C4-2B (cell line): Measurements from ENCODE around the gene PPP6R3.
"Not testable (repeated sequence)": the region's sequence is repeated elsewhere in the genome, so short reads cannot be mapped to it uniquely, and the experiment has no call there.

Experiments
- H3K27ac ChIP-seq: fragments of 450-650 bp; 2 replicates; pipeline ENCODE4 v1.5.1; 2017
- ZFX ChIP-seq: fragments of 450-650 bp; IDR thresholded peaks from 2 replicates; pipeline ENCODE4 v1.6.1; 2017
- TF ChIP-seq, protein P1 (sequence below): fragments of 450-650 bp; conservative IDR thresholded peaks from 2 replicates; pipeline ENCODE4 v1.5.1; 2017; ENCODE audit warnings: mild to moderate bottlenecking

Gene PPP6R3

DNA sequence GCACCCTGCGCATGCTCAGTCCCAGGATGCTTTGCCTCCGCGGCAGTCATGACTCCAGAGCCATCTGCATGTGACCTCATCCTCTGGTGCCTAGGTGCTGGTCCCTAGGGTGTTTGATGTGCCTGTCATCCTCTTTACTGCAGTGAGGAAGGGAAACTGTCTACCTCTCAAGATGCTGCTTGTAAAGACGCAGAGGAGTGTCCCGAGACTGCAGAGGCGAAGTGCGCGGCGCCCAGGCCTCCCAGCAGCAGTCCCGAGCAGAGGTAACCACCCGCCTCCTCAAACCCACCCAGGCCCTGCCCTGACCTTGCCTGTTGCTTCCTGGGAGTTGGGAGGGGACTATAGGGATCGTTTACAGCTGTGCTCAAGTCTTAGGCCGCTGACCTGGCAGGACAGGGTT is 149.2 kb downstream of the PPP6R3 start:
- H3K27ac ChIP-seq, result no peak overlapping the region
- no peak for TF ChIP-seq ZFX
- TF ChIP-seq, protein P1, sequence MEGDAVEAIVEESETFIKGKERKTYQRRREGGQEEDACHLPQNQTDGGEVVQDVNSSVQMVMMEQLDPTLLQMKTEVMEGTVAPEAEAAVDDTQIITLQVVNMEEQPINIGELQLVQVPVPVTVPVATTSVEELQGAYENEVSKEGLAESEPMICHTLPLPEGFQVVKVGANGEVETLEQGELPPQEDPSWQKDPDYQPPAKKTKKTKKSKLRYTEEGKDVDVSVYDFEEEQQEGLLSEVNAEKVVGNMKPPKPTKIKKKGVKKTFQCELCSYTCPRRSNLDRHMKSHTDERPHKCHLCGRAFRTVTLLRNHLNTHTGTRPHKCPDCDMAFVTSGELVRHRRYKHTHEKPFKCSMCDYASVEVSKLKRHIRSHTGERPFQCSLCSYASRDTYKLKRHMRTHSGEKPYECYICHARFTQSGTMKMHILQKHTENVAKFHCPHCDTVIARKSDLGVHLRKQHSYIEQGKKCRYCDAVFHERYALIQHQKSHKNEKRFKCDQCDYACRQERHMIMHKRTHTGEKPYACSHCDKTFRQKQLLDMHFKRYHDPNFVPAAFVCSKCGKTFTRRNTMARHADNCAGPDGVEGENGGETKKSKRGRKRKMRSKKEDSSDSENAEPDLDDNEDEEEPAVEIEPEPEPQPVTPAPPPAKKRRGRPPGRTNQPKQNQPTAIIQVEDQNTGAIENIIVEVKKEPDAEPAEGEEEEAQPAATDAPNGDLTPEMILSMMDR, result no peak

DNA sequence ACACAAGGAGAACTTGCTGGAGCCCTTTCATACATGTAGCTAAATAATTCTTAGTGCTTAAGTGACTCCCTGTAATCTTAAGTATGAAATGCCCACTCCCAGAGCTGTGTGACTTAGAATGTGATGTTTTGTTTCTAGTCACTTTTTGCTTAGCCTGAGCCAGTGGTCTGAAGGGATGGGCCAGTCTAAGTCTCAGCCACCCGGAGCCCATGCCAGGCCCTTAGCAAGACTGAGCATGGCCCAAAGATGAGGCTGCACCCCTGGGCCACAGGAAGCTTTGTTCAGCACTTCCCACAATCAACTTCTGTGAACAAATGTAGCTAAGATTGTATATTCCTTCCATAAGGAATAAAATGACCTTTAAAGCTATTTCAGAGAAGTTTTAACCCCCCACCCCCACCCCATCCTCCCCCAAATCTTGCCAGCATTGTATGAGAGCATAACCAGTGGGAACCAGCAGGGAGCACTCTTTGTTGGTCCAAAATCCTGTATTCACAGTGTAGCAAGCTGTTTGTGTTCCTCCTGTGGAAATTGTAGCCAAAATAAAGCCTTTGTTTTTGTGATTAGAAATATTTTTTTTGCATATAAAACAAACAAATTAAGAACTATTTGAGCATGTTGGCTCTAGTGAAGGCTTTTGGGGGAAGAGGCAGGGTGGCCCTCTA is 150.0 kb downstream of the PPP6R3 start:
- no peak for TF ChIP-seq ZFX
- TF ChIP-seq, protein P1, result no peak; the same call in 1 of the 2 replicates
- H3K27ac ChIP-seq, result no peak overlapping the region

DNA sequence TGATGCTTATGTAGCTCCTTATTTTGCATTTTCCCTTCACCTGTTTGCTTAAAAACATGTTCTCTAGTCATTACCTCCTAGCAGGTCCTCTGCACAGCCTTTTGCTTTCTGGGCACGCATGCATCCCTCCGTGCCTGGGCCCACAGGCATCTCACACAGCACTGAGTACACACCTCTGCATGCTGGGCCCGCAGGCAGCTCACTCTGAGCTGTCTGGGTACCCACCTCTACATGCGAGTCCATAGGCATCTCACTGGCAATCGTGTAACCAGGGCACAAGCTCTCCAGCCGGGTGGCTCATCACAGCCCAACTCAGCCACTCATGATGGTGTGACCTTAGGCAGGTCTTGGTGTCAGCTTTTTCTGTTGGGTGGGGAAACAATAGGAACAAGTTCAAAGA is 155.1 kb downstream of the PPP6R3 start:
- TF ChIP-seq, protein P1, result no peak
- TF ChIP-seq ZFX, result no peak
- H3K27ac ChIP-seq, result no peak overlapping the region

DNA sequence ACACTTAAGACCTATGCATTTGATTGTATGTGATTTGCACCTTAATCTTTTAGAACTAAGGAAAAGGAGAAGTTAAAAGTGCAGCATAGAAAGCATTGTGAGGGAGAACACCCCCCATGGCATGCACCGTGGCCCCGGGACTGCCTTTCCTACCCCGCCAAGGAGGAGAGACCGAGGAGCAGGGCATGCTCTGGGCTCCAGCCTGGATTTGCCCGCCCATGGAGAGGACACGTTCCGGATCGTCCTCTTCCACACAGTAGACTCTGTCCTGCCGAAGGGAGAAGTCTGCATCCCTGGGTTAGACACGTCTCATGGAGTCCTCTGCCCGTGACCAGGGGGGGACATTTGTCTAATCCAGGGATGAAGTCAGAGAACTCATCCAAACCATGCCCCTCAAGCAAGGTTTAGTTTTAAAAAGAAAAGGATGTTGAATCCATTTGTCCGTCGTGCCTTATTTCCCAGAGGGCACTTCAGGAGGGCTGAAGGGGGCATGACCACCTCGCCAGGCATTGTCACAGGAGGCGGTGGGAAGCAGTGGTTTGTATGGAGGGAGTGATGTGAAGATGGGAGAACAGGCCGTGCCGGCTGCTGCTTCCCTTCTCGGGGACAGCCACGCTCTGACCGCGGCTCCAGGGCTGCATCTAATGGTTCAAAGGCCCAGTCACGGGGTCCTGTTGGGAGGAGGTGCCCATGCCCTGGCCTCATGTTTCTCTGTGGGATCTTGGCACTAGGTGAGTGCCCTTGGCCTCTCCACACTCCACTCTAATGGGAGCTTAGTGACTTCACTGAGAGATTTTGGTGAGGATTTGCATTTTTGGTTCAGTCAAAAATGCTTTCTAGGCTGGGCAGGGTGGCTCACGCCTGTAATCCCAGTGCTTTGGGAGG is 157.6 kb downstream of the PPP6R3 start:
- TF ChIP-seq, protein P1, result no peak
- no peak for TF ChIP-seq ZFX
- no peak overlapping the region for H3K27ac ChIP-seq

DNA sequence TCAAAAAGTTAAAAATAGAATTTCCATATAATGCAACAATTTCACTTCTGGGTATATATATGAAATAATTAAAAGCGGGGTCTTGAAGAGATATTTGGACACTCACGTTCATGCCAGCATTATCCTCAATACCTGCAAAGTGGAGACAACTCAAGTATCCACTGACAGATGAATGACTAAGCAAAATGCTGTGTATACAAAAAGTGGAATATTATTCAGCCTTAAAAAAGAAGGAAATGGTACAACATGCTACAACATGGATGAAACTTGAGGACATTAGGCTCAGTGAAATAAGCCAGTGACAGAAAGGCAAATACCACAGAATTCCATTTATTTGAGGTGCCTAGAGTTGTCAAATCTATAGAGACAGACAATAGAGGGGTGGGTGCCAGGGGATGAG is 161.3 kb downstream of the PPP6R3 start:
- H3K27ac ChIP-seq, result no peak overlapping the region
- TF ChIP-seq, protein P1, result no peak
- no peak for TF ChIP-seq ZFX

DNA sequence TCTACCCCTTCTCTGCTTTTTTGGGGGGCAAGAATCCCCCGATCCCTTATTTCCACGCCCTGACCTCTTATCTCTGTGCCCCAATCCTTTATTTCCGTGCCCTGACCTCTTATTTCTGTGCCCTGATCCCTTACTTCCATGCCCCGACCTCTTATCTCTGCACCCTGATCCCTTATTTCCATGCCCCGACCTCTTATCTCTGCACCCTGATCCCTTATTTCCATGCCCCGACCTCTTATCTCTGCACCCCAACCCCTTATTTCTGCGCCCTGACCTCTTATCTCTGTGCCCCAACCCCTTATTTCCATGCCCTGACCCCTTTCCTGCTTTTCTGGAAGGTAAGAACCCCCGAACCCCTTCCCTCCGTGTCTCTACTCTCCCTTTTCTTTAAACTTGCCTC is 163.2 kb downstream of the PPP6R3 start:
- not testable (repeated sequence) for H3K27ac ChIP-seq

DNA sequence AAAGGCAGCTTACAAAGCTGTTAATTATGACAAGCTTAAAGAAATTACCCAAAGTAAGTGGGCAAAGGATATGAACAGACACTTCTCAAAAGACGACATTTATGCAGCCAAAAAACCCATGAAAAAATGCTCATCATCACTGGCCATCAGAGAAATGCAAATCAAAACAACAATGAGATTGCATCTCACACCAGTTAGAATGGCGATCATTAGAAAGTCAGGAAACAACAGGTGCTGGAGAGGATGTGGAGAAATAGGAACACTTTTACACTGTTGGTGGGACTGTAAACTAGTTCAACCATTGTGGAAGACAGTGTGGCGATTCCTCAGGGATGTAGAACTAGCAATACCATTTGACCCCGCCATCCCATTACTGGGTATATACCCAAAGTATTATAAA is 164.5 kb downstream of the PPP6R3 start:
- H3K27ac ChIP-seq, result not testable (repeated sequence)

DNA sequence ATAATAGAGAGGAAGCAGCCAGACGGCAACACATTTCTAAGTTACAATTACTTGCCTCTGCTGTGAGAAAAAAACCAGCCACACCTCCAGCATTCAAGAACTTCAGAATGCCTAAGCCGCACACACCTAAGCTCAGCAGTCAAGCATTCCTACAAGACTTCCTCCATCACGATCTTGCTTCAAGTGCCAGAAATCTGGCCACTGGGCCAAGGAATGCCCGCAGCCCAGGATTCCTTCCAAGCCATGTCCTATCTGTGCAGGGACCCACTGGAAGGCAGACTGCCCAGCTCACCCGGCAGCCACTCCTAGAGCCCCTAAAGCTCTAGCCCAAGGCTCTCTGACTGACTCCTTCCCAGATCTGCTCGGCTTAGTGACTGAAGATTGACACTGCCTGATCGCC is 165.7 kb downstream of the PPP6R3 start:
- not testable (repeated sequence) for H3K27ac ChIP-seq

DNA sequence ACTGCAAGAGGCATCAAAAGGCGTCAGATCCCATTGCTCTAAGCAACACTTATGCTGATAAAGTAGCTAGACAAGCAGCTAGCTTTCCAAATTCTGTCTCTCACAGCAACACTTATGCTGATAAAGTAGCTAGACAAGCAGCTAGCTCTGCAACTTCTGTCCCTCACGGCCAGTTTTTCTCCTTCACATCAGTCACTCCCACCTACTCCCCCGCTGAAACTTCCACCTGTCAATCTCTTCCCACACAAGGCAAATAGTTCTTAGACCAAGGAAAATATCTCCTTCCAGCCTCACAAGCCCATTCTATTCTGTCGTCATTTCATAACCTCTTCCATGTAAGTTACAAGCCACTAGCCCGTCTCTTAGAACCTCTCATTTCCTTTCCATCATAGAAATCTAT is 168.3 kb downstream of the PPP6R3 start:
- not testable (repeated sequence) for H3K27ac ChIP-seq

DNA sequence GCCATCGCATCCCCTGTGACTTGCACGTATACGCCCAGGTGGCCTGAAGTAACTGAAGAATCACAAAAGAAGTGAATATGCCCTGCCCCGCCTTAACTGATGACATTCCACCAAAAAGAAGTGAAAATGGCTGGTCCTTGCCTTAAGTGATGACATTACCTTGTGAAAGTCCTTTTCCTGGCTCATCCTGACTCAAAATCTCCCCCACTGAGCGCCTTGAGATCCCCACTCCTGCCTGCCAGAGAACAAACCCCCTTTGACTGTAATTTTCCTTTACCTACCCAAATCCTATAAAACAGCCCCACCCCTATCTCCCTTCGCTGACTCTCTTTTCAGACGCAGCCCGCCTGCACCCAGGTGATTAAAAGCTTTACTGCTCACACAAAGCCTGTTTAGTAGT is 171.8 kb downstream of the PPP6R3 start:
- H3K27ac ChIP-seq, result not testable (repeated sequence)
